K562 (cell line): ENCODE results near the gene UFL1. TPM values are rescaled to one million over a fixed set of nuclear protein-coding genes. Genes with fewer than 3 reads are reported as not detected.
A peak's percentile ranks its signal among the peaks of the same experiment; 100 is the strongest.

Experiments used
- ATF1 ChIP-seq, 2 experiments: fragments of 450-650 bp in 1 of 2; IDR thresholded peaks; 2 replicates each; pipeline ENCODE4 v1.6.1; 2016; ENCODE audit warnings: missing compliant biosample characterization in 1 of 2, missing genetic modification characterization in 1 of 2
- CSDE1 ChIP-seq, 2 experiments: fragments of 450-650 bp; IDR thresholded peaks; 2 replicates each; pipeline ENCODE4 v1.6.1; 2016; ENCODE audit warnings: mild to moderate bottlenecking in 1 of 2
- ETV5 ChIP-seq: sonication (generic); formaldehyde crosslinking; IDR thresholded peaks from 2 replicates; pipeline ENCODE4 v1.4.0; 2020; ENCODE audit warnings: low read depth, mild to moderate bottlenecking, missing genetic modification reagents
- HMG20A ChIP-seq: fragments of 450-650 bp; formaldehyde crosslinking; conservative IDR thresholded peaks from 2 replicates; pipeline ENCODE4 v1.4.0; 2020; ENCODE audit warnings: mild to moderate bottlenecking, mixed read lengths
- KDM1A ChIP-seq, 2 experiments: fragments of 450-650 bp; IDR thresholded peaks; 2 replicates each; pipeline ENCODE4 v1.6.1; 2016; ENCODE audit warnings: mild to moderate bottlenecking in 2 of 2
- MAFK ChIP-seq: IDR thresholded peaks from 2 replicates; pipeline ENCODE4 v1.6.1; 2011; ENCODE audit warnings: low read length, improper control_type of control experiment
- MCM3 ChIP-seq: fragments of 450-650 bp; IDR thresholded peaks from 2 replicates; pipeline ENCODE4 v1.6.1; 2016
- MNT ChIP-seq, 2 experiments: fragments of 450-650 bp; conservative IDR thresholded peaks; 2 replicates each; pipeline ENCODE4 v1.6.1; 2017; ENCODE audit warnings: mild to moderate bottlenecking in 2 of 2, moderate library complexity in 2 of 2
- NBN ChIP-seq: fragments of 450-650 bp; IDR thresholded peaks from 2 replicates; pipeline ENCODE4 v1.6.1; 2016; ENCODE audit warnings: low read depth, mild to moderate bottlenecking
- NR2C2 ChIP-seq, 2 experiments: fragments of 200-800 bp in 1 of 2; sonication (Bioruptor generic) in 1 of 2; sonication (generic) in 1 of 2; formaldehyde crosslinking in 1 of 2; IDR thresholded peaks; 2 replicates each; pipeline versions ENCODE4 v1.6.1 to v1.8.0; 2016 to 2022; ENCODE audit warnings: mild to moderate bottlenecking in 1 of 2, missing compliant biosample characterization in 1 of 2, missing genetic modification characterization in 1 of 2, missing genetic modification reagents in 1 of 2
- SMAD1 ChIP-seq: fragments of 150-350 bp; IDR thresholded peaks from 2 replicates; pipeline ENCODE4 v1.6.1; 2014; ENCODE audit warnings: low read length, low read depth; ENCODE audit not compliant: partially characterized antibody
- SMAD4 ChIP-seq: fragments of 250-450 bp; sonication (Bioruptor Pico); conservative IDR thresholded peaks from 2 replicates; pipeline ENCODE4 v1.8.0; 2021; ENCODE audit warnings: inconsistent platforms, mild to moderate bottlenecking, moderate library complexity
- SRSF1 ChIP-seq: fragments of 200-400 bp; formaldehyde crosslinking; IDR thresholded peaks from 2 replicates; pipeline ENCODE4 v1.6.1; 2017; ENCODE audit warnings: mild to moderate bottlenecking, low read depth, low read length, moderate library complexity
- SRSF3 ChIP-seq: fragments of 200-400 bp; formaldehyde crosslinking; IDR thresholded peaks from 2 replicates; pipeline ENCODE4 v1.6.1; 2016; ENCODE audit warnings: mild to moderate bottlenecking, low read length, moderate library complexity; ENCODE audit not compliant: insufficient read depth
- TAF1 ChIP-seq: IDR thresholded peaks from 2 replicates; pipeline ENCODE4 v1.6.1; 2011; ENCODE audit warnings: mild to moderate bottlenecking, low read length, moderate library complexity; ENCODE audit not compliant: insufficient read depth, control insufficient read depth, severe bottlenecking; ENCODE audit errors: extremely low read depth
- THAP12 ChIP-seq: fragments of 250-450 bp; sonication (Bioruptor Pico); IDR thresholded peaks from 2 replicates; pipeline ENCODE4 v1.9.0; 2021; ENCODE audit warnings: mild to moderate bottlenecking, inconsistent platforms
- XRCC5 ChIP-seq: fragments of 200-400 bp; formaldehyde crosslinking; IDR thresholded peaks from 2 replicates; pipeline ENCODE4 v1.6.1; 2017; ENCODE audit warnings: low read depth, mild to moderate bottlenecking, low read length
- ZNF263 ChIP-seq: sonication (generic); formaldehyde crosslinking; IDR thresholded peaks from 2 replicates; pipeline ENCODE4 v1.8.0; 2022; ENCODE audit warnings: mild to moderate bottlenecking, missing genetic modification reagents, borderline replicate concordance
- ZNF41 ChIP-seq: fragments of 250-450 bp; sonication (Bioruptor Pico); conservative IDR thresholded peaks from 2 replicates; pipeline ENCODE4 v1.4.0; 2020; ENCODE audit warnings: mild to moderate bottlenecking
- ZNF696 ChIP-seq: fragments of 250-450 bp; sonication (Bioruptor Pico); conservative IDR thresholded peaks from 2 replicates; pipeline ENCODE4 v1.4.0; 2020; ENCODE audit warnings: mild to moderate bottlenecking, moderate library complexity
- ZNF766 ChIP-seq: fragments of 200-800 bp; sonication (Bioruptor generic); conservative IDR thresholded peaks from 2 replicates; pipeline ENCODE4 v1.6.1; 2016; ENCODE audit warnings: missing genetic modification characterization, missing compliant biosample characterization
- polyA plus RNA-seq, 8 experiments: library from polyadenylated mRNA; depleted of rRNA in 4 of 8; stranded (reverse) in 5 of 8; unstranded in 3 of 8; fragments of >200 nt; fragmentation: Nextera tagmentation in 2 of 8; fragmentation: Illumina TruSeq in 1 of 8; extraction: Ambion mirVana in 2 of 8; extraction: Trizol in 1 of 8; gene quantifications; 2 replicates each; pipeline versions ENCODE4 v1.2.1 to v1.2.3, GENCODE V29; 2011 to 2014; ENCODE audit warnings: inconsistent platforms in 1 of 8, missing spikeins in 1 of 8
- total RNA-seq, 7 experiments: library from RNA; depleted of rRNA in 6 of 7; stranded (reverse); fragments of >200 nt in 6 of 7; fragmentation: Illumina TruSeq in 2 of 7; extraction: Trizol in 2 of 7; gene quantifications; 2 replicates each; pipeline versions ENCODE4 v1.2.1 to v1.2.3, GENCODE V29; 2011 to 2021; ENCODE audit warnings: low replicate concordance in 1 of 7
- TF ChIP-seq, protein P1 (sequence below): fragments of 450-650 bp; IDR thresholded peaks from 2 replicates; pipeline ENCODE4 v1.6.1; 2016; ENCODE audit warnings: missing biosample characterization, missing genetic modification characterization

Gene UFL1
- total and polyA plus RNA-seq, 9 of the 15 experiments (the other 6 are each of a cell fraction or from before 2014, with no cell fraction given): 10.9 to 23.1 (median 18.3) TPM

DNA sequence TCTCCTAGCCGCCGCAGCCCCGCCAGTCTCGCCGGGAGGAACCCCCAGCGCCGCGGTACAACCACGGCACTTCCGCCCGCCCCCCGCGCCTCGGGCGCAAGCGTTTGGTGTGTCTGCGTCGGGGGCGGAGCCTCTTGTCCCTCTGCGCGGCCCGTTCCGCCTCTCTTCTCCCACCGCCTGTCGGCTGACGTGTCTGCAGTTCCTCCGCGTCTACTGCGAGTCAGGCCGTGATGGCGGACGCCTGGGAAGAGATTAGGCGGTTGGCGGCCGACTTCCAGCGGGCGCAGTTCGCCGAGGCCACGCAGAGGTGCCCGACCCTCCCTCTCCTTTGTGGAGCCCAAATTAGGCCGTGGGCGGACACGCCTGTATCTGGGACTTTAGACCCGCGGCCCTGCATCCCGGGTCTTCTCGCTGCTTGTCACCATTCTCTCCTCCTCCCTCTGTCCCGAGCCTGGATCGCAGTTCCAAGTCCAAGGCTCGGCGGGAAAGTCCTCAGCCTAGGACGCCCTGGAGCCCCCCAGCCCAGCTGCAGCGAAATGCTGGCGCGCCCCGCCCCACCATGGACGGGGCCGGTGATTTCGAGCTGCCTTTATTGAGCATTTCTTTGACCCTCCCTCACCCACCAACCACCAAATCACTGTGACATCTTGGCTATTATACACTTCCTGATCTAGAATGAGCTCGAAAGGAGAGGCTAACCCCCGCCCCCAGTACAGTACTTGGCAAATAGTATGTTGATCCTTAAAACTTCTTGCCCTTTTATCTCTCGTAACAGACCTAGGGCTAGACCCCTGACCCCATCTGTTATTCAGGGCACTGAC lies at the start of gene UFL1 (continued):
- TF ChIP-seq TAF1 (peak; percentile 93), ZNF696 (CRISPR knock-in tag) (no peak), SMAD4 (CRISPR knock-in tag) (peak; percentile 88), HMG20A (CRISPR knock-in tag) (no peak), MNT (conservative IDR thresholded peaks at IDR 0.05) (peak; percentile 64 to 70; a peak in 3 of 4 replicates), XRCC5 (0 out of 2 replicates have a peak, but pooled peaks have one; percentile 18), KDM1A (IDR thresholded peaks at IDR 0.05) (peak; percentile 68 to 77), ETV5 (CRISPR knock-in tag) (peak; percentile 75), ATF1 (CRISPR knock-in tag; IDR thresholded peaks at IDR 0.05) (peak; percentile 60; the same call in 1 of the 2 replicates), ATF1 (tag; IDR thresholded peaks at IDR 0.05) (peak; percentile 95), SMAD1 (peak; percentile 72), SRSF1 (0 out of 2 replicates have a peak, but pooled peaks have one; percentile 57), ZNF41 (0 out of 2 replicates have a peak, but pooled peaks have one; percentile 5), MAFK (0 out of 2 replicates have a peak, but pooled peaks have one; percentile 17), ZNF766 (CRISPR knock-in tag) (peak; percentile 59; the same call in 1 of the 2 replicates), NR2C2 (CRISPR knock-in tag; IDR thresholded peaks at IDR 0.05) (no peak), NR2C2 (tag; IDR thresholded peaks at IDR 0.05) (0 out of 2 replicates have a peak, but pooled peaks have one; percentile 49), THAP12 (CRISPR knock-in tag) (peak; percentile 87), SRSF3 (no peak), ZNF263 (CRISPR knock-in tag) (peak; percentile 54; the same call in 1 of the 2 replicates), MCM3 (no peak), NBN (peak; percentile 72; the same call in 1 of the 2 replicates), CSDE1 (IDR thresholded peaks at IDR 0.05) (no peak)
- TF ChIP-seq, protein P1, sequence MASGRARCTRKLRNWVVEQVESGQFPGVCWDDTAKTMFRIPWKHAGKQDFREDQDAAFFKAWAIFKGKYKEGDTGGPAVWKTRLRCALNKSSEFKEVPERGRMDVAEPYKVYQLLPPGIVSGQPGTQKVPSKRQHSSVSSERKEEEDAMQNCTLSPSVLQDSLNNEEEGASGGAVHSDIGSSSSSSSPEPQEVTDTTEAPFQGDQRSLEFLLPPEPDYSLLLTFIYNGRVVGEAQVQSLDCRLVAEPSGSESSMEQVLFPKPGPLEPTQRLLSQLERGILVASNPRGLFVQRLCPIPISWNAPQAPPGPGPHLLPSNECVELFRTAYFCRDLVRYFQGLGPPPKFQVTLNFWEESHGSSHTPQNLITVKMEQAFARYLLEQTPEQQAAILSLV: no peak
